GM18517 (cell line): Measurements from ENCODE around the gene SMARCAD1.

Source experiments
- ATAC-seq: cut with Tn5 transposase; IDR thresholded peaks from one replicate; pipeline ENCODE4 v1.9.1; 2021; ENCODE audit warnings: mild to moderate bottlenecking, moderate library complexity; ENCODE audit not compliant: unreplicated experiment

The SMARCAD1 gene

GRCh38 chr4:94226763-94227162 lies 19.1 kb downstream of the SMARCAD1 start:
- ATAC-seq: no peak

GRCh38 chr4:94228493-94229216 lies 21.0 kb downstream of the SMARCAD1 start:
- no peak for ATAC-seq

GRCh38 chr4:94232519-94232918 lies 24.9 kb downstream of the SMARCAD1 start:
- no peak for ATAC-seq

- ATAC-seq: no peak
Measured at GRCh38 chr4:94235825-94236224, 28.2 kb downstream of the SMARCAD1 start.

- no peak for ATAC-seq
Measured at GRCh38 chr4:94237271-94237670, 29.6 kb downstream of the SMARCAD1 start.

GRCh38 chr4:94238160-94238559 lies 30.5 kb downstream of the SMARCAD1 start:
- ATAC-seq: no peak

GRCh38 chr4:94240384-94240783 lies 32.7 kb downstream of the SMARCAD1 start:
- no peak for ATAC-seq

GRCh38 chr4:94244087-94244828 lies 36.6 kb downstream of the SMARCAD1 start:
- no peak for ATAC-seq

- no peak for ATAC-seq
Measured at GRCh38 chr4:94244829-94245185, 37.1 kb downstream of the SMARCAD1 start.

- no peak for ATAC-seq
Measured at GRCh38 chr4:94251094-94251493, 43.4 kb downstream of the SMARCAD1 start.

- ATAC-seq: no peak
Measured at GRCh38 chr4:94253036-94253435, 45.4 kb downstream of the SMARCAD1 start.

- ATAC-seq: no peak
Measured at GRCh38 chr4:94256144-94256783, 48.6 kb downstream of the SMARCAD1 start.

- ATAC-seq: no peak
Measured at GRCh38 chr4:94256828-94257227, 49.2 kb downstream of the SMARCAD1 start.

- ATAC-seq: no peak
Measured at GRCh38 chr4:94262163-94263016, 54.7 kb downstream of the SMARCAD1 start.

GRCh38 chr4:94267037-94267436 lies 59.4 kb downstream of the SMARCAD1 start:
- no peak for ATAC-seq

- no peak for ATAC-seq
Measured at GRCh38 chr4:94271248-94271647, 63.6 kb downstream of the SMARCAD1 start.

GRCh38 chr4:94274912-94275311 lies 67.2 kb downstream of the SMARCAD1 start:
- no peak for ATAC-seq

- ATAC-seq: no peak
Measured at GRCh38 chr4:94276204-94276603, 68.5 kb downstream of the SMARCAD1 start.

- ATAC-seq: no peak
Measured at GRCh38 chr4:94277534-94277933, 69.9 kb downstream of the SMARCAD1 start.

- no peak for ATAC-seq
Measured at GRCh38 chr4:94278781-94279180, 71.1 kb downstream of the SMARCAD1 start.

GRCh38 chr4:94284889-94285288 lies 77.2 kb downstream of the SMARCAD1 start:
- no peak for ATAC-seq
